CD4-positive, alpha-beta T cell treated with Interleukin-6 at 100 ng/mL for 8 hours (primary cell): ENCODE results near the gene SOAT2.

Experiments
- DNase-seq: peaks from one replicate; pipeline ENCODE4 v3.0.0-alpha.2; 2020; ENCODE audit warnings: mixed read lengths, low spot score

Gene SOAT2

GRCh38 chr12:53065470-53065869 is 37.8 kb upstream of the SOAT2 start:
- DNase-seq = no peak

- peak; percentile 59 for DNase-seq
These were observed 37.0 kb upstream of the SOAT2 start for GRCh38 chr12:53065975-53066931.

GRCh38 chr12:53067074-53067992 is 36.0 kb upstream of the SOAT2 start:
- DNase-seq = no peak

DNA sequence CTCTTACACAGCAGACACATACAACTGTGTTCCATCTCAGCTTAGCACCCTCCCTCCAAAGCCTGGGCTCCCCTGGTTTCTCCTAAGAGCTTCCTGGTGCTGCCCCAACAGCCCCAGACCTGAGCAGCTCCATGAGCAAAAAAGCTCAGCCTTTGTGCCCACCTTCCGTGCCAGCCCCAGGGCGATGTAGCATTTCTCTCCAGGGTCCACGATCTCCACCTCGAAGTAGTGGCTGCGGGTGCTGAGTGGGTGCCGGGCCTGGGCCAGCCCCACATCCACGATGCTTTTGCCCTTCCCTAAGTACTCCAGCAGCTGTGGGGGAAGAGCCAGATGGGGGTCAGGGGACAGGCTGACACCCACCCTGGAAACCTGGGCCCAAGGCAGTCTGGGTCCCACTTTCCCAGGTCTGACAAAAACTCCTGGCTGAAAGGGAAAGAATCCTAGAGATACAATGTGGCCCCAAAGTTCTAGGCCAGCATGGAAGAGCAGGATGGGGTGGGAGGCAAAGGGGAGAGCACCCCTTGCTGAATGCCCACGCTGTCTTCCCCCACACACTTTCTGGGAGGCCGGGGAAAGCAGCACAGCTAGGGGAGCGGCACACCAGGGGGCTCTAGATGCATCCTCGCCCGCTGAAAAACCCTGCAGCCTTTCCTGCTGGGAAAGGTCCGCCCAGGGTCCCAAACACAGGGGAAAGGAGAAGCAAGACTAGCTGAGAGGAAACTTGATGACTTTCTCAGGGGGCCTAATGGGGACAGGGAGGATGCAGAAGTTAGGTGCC is 35.1 kb upstream of the SOAT2 start:
- DNase-seq = no peak

- no peak for DNase-seq
These were observed 34.3 kb upstream of the SOAT2 start for GRCh38 chr12:53068811-53069585.

GRCh38 chr12:53069621-53070410 is 33.5 kb upstream of the SOAT2 start:
- DNase-seq = no peak

- no peak for DNase-seq
These were observed 32.3 kb upstream of the SOAT2 start for GRCh38 chr12:53070877-53071492.

GRCh38 chr12:53071591-53072551 is 31.4 kb upstream of the SOAT2 start:
- no peak for DNase-seq

DNA sequence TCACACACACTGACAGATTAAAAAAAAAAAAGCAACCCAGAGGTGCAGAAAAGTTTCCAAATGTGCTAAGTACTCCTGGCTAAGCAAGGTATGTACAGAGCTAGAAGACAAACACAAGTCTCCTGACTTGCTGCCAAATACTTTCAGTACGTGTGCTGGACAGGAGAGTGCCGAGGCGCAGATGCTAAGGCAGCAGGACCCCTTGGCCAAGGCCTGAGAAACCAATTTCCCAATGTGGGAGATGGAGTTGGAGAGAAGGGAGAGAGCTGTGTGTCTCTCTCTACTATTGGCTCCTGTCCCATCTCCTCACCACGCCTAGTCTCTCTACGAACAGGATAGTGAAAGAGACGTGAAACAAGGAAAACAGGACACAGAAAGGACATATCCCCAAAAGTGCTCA is 29.4 kb upstream of the SOAT2 start:
- no peak for DNase-seq

DNA sequence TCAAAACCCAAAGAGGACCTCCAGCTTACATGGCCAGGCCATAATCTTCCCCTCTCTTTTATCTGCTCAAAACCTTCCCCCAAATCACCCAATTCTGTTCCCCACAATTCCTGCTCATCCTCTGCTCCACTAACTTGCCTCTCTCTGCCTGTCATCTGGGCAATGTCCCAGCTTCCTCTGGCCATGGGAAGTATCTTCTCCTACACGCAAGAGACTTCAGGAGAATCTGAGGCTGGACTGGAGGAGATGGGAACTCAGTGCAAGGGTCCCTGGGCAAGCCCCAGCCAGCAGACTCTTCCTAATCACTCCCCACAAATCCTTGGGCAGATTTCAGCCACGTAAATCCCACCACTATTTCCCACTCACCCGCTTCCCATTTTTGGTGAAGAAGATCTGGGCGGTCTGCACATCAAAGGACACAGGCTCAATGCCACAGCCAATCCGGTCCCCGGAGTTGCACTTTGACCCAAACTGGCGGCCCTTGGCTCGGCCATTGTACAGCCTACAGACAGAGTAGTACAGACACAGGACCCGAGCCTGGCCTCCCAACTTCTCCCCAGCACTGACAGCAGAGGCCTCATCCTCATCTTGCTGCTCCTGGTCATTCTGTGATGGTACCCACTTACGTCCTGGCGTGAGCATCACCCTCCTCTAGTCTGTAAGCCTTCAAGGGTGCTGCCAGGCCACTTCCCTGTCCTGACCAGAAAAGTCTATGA is 28.8 kb upstream of the SOAT2 start:
- no peak for DNase-seq

GRCh38 chr12:53074999-53075370 is 28.3 kb upstream of the SOAT2 start:
- no peak for DNase-seq

DNA sequence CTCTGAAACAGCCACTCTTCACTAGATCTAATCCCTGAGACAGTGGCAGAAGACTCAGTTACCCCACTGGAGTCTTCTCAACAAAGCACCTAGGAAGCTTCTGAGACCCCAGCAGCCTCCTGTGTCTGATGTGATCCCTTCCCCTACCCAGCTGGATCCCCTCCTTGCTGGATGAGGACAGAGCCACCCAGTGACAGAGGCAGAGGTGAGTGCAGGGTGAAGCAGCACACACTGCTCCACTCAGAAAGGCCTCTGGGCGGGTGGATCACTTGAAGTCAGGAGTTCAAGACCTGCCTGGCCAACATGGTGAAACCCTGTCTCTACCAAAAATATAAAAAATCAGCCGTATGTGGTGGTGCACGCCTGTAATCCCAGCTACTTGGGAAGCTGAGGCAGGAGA is 26.8 kb upstream of the SOAT2 start:
- DNase-seq = no peak

DNA sequence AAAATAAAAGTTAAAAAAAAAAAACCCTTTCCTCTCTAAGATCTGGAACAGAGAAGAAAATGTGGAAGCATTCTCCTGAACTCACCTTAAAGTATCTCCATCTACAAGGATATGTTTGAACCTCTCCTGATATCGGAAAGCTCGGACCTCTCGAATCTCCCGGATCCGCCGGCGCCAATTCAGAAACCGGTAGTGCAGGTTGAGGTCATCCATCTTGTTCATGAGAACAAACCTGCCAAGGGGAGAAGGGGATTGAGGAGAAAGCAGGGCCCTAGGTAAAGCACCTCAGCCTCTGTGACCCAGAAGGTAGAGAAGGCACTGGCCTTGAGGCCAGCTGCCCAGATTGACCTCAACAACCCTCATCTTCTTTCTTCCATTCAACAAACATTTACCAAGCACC is 26.3 kb upstream of the SOAT2 start:
- no peak for DNase-seq

- peak; percentile 26 for DNase-seq
These were observed 24.7 kb upstream of the SOAT2 start for GRCh38 chr12:53078425-53079225.

DNA sequence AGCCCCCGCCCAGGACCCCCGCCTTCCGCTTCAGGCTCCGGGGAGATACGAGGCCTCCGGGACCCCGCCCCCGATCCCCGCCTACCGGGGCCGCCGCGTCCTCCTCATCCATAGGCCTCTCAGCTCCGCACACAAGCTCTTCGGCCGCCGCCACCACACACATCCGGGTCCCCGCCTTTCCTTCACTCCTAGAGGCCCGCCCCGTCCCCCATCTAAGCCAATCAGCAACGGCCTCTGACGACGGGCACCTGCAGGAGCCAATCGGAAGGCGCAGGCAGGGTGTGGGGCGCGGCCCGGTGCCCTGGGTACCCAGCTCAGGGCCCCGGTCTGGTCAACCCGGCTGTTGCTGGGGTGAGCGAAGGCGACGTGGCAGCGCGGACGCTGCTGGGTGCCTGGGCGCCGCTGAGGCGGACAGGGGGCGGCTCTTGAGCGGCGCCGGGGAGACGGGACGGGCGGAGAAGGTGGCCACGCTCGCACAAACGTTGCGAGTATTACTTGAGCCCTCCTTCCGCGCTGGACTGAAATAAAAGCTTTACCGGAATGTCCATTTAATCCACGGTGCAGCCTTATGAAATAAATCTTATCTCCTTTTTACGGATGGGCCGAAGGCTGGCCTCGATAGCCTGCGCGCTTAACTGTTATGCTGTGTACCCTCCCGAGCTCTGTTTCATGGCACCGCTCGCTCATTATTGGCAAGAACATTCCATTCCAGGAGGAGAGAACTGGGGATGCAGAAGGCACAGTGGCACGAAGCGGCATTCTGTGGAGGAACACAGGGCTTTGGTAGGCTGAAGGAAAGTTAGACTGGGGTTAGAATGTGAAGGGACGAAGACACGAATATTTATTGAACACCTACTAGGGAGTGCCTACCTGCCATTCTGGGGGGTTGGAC is 23.8 kb upstream of the SOAT2 start, which contains the start of gene SPRYD3:
Gene SPRYD3, minus strand, starts transcription at position 165 of the 892 bp plus-strand sequence. Its CDS starts 57 bp downstream, at position 108.
- DNase-seq = peak; percentile 95

DNA sequence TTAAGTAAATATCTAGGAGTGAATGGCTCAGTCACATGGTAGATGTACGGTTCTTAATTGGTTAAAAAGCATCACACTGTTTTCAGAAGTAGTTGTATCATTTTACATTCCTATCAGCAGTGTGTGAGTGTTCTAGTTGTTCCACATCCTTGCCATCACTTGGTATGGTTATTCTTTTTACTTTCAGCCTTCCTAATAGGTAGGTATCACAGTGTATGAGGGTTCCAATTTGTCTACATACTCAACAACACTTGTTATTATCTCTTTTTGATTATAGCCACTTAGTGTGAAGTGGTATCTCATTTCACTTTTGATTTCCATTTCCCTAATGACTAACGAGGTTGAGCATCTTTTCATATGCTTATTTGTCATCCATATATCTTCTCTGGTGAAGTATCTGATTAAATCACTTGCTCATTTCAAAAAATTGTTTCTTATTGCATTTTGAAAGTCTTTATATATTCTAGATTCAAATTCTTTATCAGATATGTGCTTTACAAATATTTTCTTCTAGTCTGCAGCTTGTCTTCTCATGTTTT is 20.6 kb upstream of the SOAT2 start:
- no peak for DNase-seq
